K562 (cell line): ENCODE measurements around the gene CREB5. TPM values are rescaled to one million over a fixed set of nuclear protein-coding genes. Genes with fewer than 3 reads are reported as not detected.

ENCODE experiments used
- ATAC-seq: fragments of 200-7000 bp; cut with Tn5 transposase; 3 replicates; pipeline ENCODE4 v1.9.1; 2020; ENCODE audit warnings: moderate library complexity
- BruUV-seq: library from RNA; stranded (reverse); fragments of 400-500 nt; replicated peaks from 2 replicates; lab custom pipeline; 2021; lab: Mats Ljungman, UMichigan
- CTCF ChIA-PET: fragments of 300-600 bp; formaldehyde crosslinking; extraction: SDS; loops from one replicate; lab custom pipeline; 2021; ENCODE audit warnings: low intra/inter-chr PET ratio; lab: Yijun Ruan, JAX
- POLR2A ChIA-PET: fragments of 300-600, 350-650 bp; sonication (Branson Sonifier 250); formaldehyde crosslinking; extraction: SDS; loops from one replicate; lab custom pipeline; 2021; ENCODE audit warnings: antibody characterized with exemption, inconsistent platforms; lab: Yijun Ruan, JAX
- DNase-seq, 4 experiments: peaks; one replicate each; pipeline versions ENCODE4 v3.0.0 to v3.0.0-alpha.2; 2011 to 2018; ENCODE audit warnings: low spot score in 3 of 4, mixed read lengths in 3 of 4; ENCODE audit errors: extremely low read depth in 1 of 4
- FAIRE-seq: peaks from 2 replicates; lab custom pipeline; 2011; peaks lifted over from hg19 to GRCh38; lab: Jason Lieb, UNC
- H2AFZ ChIP-seq: 2 replicates; pipeline ENCODE4 v1.6.0; 2011; ENCODE audit warnings: low read depth, low read length, control low read depth, inconsistent platforms
- H3K27ac ChIP-seq: fragments of 200-600 bp; 3 replicates; pipeline ENCODE4 v1.8.0; 2011; ENCODE audit warnings: low read depth, mild to moderate bottlenecking, control low read depth, inconsistent platforms, low read length, moderate library complexity, mixed read lengths; ENCODE audit errors: extremely low read depth
- H3K27me3 ChIP-seq, 2 experiments: fragments of 300-600 bp in 1 of 2; 2 replicates in 1 of 2; 3 replicates in 1 of 2; pipeline versions ENCODE4 v1.6.0 to v1.8.0; 2011; ENCODE audit warnings: inconsistent platforms in 2 of 2, low read length in 2 of 2, mild to moderate bottlenecking in 1 of 2, mixed read lengths in 1 of 2, moderate library complexity in 1 of 2; ENCODE audit not compliant: control insufficient read depth in 2 of 2, insufficient read depth in 2 of 2
- H3K36me3 ChIP-seq: fragments of 300-600 bp; 3 replicates; pipeline ENCODE4 v1.8.0; 2011; ENCODE audit warnings: mild to moderate bottlenecking, low read length, inconsistent platforms; ENCODE audit not compliant: control insufficient read depth, insufficient read depth
- H3K4me1 ChIP-seq, 2 experiments: fragments of 200-600 bp in 1 of 2; replicated peaks in 1 of 2; 2 replicates in 1 of 2; 3 replicates in 1 of 2; pipeline versions ENCODE4 v1.5.1 to v1.8.0; 2011; ENCODE audit warnings: inconsistent platforms in 2 of 2, low read length in 2 of 2, mild to moderate bottlenecking in 1 of 2, mixed read lengths in 1 of 2, moderate library complexity in 1 of 2; ENCODE audit not compliant: control insufficient read depth in 2 of 2, insufficient read depth in 2 of 2
- H3K4me2 ChIP-seq: 2 replicates; pipeline ENCODE4 v1.6.1; 2011; ENCODE audit warnings: low read length, control low read depth, inconsistent platforms, mixed read lengths; ENCODE audit not compliant: insufficient read depth
- H3K4me3 ChIP-seq: fragments of 200-600 bp; sonication (generic), shearing (Covaris generic); 2 replicates; pipeline ENCODE4 v1.5.1; 2016; ENCODE audit warnings: control low read depth, inconsistent platforms
- H3K79me2 ChIP-seq: fragments of 200-600 bp; 3 replicates; pipeline ENCODE4 v1.8.0; 2011; ENCODE audit warnings: low read length, inconsistent platforms; ENCODE audit not compliant: control insufficient read depth, insufficient read depth
- H3K9ac ChIP-seq, 2 experiments: 2 replicates each; pipeline versions ENCODE4 v1.6.0 to v1.6.1; 2011; ENCODE audit warnings: low read depth in 2 of 2, low read length in 2 of 2, control low read depth in 1 of 2, inconsistent platforms in 1 of 2, mild to moderate bottlenecking in 1 of 2, mixed read lengths in 1 of 2; ENCODE audit not compliant: insufficient read depth in 1 of 2
- H3K9me1 ChIP-seq: one replicate; pipeline ENCODE4 v1.6.0; 2011; ENCODE audit warnings: inconsistent platforms, mild to moderate bottlenecking, low read length, moderate library complexity; ENCODE audit not compliant: control insufficient read depth, insufficient read depth
- H3K9me3 ChIP-seq: replicated peaks from 2 replicates; pipeline ENCODE4 v1.5.1; 2011; ENCODE audit warnings: low read depth, low read length, inconsistent platforms; ENCODE audit not compliant: control insufficient read depth, insufficient read depth
- H4K20me1 ChIP-seq: replicated peaks from 2 replicates; pipeline ENCODE4 v1.6.1; 2011; ENCODE audit warnings: low read length, inconsistent platforms, mixed read lengths; ENCODE audit not compliant: control insufficient read depth, insufficient read depth
- ARNT ChIP-seq, 2 experiments: fragments of 450-650 bp; IDR thresholded peaks; 2 replicates each; pipeline ENCODE4 v1.6.1; 2016; ENCODE audit warnings: mild to moderate bottlenecking in 1 of 2
- CBX8 ChIP-seq: fragments of 200-600 bp; sonication (generic); IDR thresholded peaks from 2 replicates; pipeline ENCODE4 v1.6.1; 2012; ENCODE audit warnings: borderline replicate concordance, mixed run types, low read depth, mild to moderate bottlenecking, moderate library complexity, mixed read lengths, low read length, control low read depth, inconsistent platforms; ENCODE audit not compliant: poor library complexity, severe bottlenecking; ENCODE audit errors: extremely low read depth
- CREB1 ChIP-seq, 2 experiments: sonication (generic) in 1 of 2; formaldehyde crosslinking in 1 of 2; IDR thresholded peaks; 2 replicates each; pipeline versions ENCODE4 v1.6.1 to v1.8.0; 2012 to 2022; ENCODE audit warnings: inconsistent platforms in 1 of 2, mild to moderate bottlenecking in 1 of 2, missing genetic modification reagents in 1 of 2, moderate library complexity in 1 of 2
- CSDE1 ChIP-seq, 2 experiments: fragments of 450-650 bp; IDR thresholded peaks; 2 replicates each; pipeline ENCODE4 v1.6.1; 2016; ENCODE audit warnings: mild to moderate bottlenecking in 1 of 2
- RBM39 ChIP-seq: fragments of 200-400 bp; formaldehyde crosslinking; optimal IDR thresholded peaks from 2 replicates; pipeline ENCODE3; 2018; ENCODE audit warnings: low read depth, low read length
- ZNF212 ChIP-seq: fragments of 450-650 bp; formaldehyde crosslinking; IDR thresholded peaks from 2 replicates; pipeline ENCODE4 v1.4.0; 2020; ENCODE audit warnings: mild to moderate bottlenecking
- ZNF408 ChIP-seq: fragments of 250-450 bp; sonication (Bioruptor Pico); IDR thresholded peaks from 2 replicates; pipeline ENCODE4 v1.4.0; 2020; ENCODE audit warnings: low read depth, mild to moderate bottlenecking, moderate library complexity
- WGBS: fragments of 100-300 bp; shearing (Covaris generic); methylation state at CpG from one replicate; pipeline ENCODE4 v1.1.6; 2016; ENCODE audit warnings: low coverage, mixed read lengths; ENCODE audit not compliant: insufficient coverage; ENCODE audit errors: missing lambda C conversion rate; 5-methylcytosine and 5-hydroxymethylcytosine counted together
- in situ Hi-C: fragments of 300-500 bp; cut with MboI; formaldehyde crosslinking; loops from 4 replicates; pipeline ENCODE4 v1.15.0; 2018; ENCODE audit warnings: inconsistent platforms, mixed read lengths
- intact Hi-C: fragments of 100-400 bp; cut with micrococcal nuclease; formaldehyde crosslinking; loops from 2 replicates; pipeline ENCODE4 v1.14.2; 2022
- polyA plus RNA-seq, 8 experiments: library from polyadenylated mRNA; depleted of rRNA in 4 of 8; stranded (reverse) in 5 of 8; unstranded in 3 of 8; fragments of >200 nt; fragmentation: Nextera tagmentation in 2 of 8; fragmentation: Illumina TruSeq in 1 of 8; extraction: Ambion mirVana in 2 of 8; extraction: Trizol in 1 of 8; gene quantifications; 2 replicates each; pipeline versions ENCODE4 v1.2.1 to v1.2.3, GENCODE V29; 2011 to 2014; ENCODE audit warnings: inconsistent platforms in 1 of 8, missing spikeins in 1 of 8
- total RNA-seq, 7 experiments: library from RNA; depleted of rRNA in 6 of 7; stranded (reverse); fragments of >200 nt in 6 of 7; fragmentation: Illumina TruSeq in 2 of 7; extraction: Trizol in 2 of 7; gene quantifications; 2 replicates each; pipeline versions ENCODE4 v1.2.1 to v1.2.3, GENCODE V29; 2011 to 2021; ENCODE audit warnings: low replicate concordance in 1 of 7
- TF ChIP-seq, protein P1 (sequence below): sonication (generic); formaldehyde crosslinking; IDR thresholded peaks from 2 replicates; pipeline ENCODE4 v1.8.0; 2022; ENCODE audit warnings: mild to moderate bottlenecking, missing genetic modification reagents
- TF ChIP-seq, protein P2 (sequence below): fragments of 250-450 bp; sonication (Bioruptor Pico); IDR thresholded peaks from 2 replicates; pipeline ENCODE4 v1.6.1; 2021; ENCODE audit warnings: mild to moderate bottlenecking
- TF ChIP-seq, protein P3 (sequence below): sonication (generic); formaldehyde crosslinking; IDR thresholded peaks from 2 replicates; pipeline ENCODE4 v1.9.0; 2022; ENCODE audit warnings: mild to moderate bottlenecking, missing genetic modification reagents
- TF ChIP-seq, protein P4 (sequence below): fragments of 250-450 bp; sonication (Bioruptor Pico); IDR thresholded peaks from 2 replicates; pipeline ENCODE4 v1.8.0; 2022; ENCODE audit warnings: inconsistent platforms

The CREB5 gene
- total and polyA plus RNA-seq, 9 of the 15 experiments (the other 6 are each of a cell fraction or from before 2014, with no cell fraction given): 0.33 to 6.4 (median 1.8) TPM

DNA sequence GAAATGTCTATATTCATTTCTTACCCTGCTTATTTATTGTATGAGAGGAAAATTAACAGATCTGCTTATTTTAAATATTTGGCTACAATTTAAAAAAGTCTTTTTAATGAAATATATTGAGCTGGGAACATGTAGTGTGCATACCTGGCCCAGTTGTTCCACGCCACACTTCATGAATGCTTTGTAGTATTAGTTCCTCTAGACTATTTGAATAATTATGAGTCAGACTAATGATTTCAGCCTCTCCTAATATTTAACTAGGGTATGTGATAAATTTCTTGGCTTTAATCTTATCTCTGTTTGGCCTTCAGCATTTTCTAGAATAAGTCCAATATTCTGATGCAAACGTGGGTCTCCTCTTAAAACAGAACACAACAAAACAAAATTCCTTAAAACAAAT, 226.6 kb downstream of the CREB5 start:
- in situ Hi-C loops: no loop called here
- CTCF ChIA-PET: no interaction called here

DNA sequence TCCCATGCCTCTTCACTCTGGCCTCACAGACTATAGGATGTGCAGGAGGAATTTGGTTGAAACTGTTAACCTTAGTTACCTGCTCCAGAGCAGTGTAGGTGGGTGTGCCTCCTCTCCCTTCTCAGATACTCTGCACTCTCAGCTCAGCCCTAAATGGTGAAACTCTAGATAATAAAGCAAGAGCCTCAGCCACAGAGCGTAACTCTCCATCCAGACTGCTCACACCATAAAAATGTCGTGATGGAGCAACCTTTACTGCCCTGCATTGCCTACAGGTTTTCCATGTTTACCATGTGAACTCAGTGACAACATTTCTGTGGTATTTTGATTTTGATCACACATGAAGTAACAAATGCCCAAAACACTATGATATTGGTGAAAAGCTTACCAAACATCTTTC, 227.7 kb downstream of the CREB5 start:
- no peak overlapping the region for H3K27ac ChIP-seq
- no peaks in the 10 kb centered on the region for H3K36me3 ChIP-seq
- H3K4me2 ChIP-seq: no peak overlapping the region
- no peaks in the 10 kb centered on the region for H3K27me3 ChIP-seq
- FAIRE-seq (no peak), ATAC-seq (no peak), DNase-seq (no peak)
- in situ Hi-C loops: no loop called here
- H3K9ac ChIP-seq: no peak overlapping the region
- no peaks in the 10 kb centered on the region for H3K9me3 ChIP-seq
- no peaks in the 10 kb centered on the region for H3K79me2 ChIP-seq
- no peak overlapping the region for H2AFZ ChIP-seq
- POLR2A ChIA-PET: interaction anchor here (1.2 kb wide), 1 partner anchor 9 kb away, joined by 3 read pairs; no protein-coding TSS in a partner anchor
- intact Hi-C loops: no loop called here
- H3K4me3 ChIP-seq: no peak overlapping the region
- no peaks in the 10 kb centered on the region for H3K4me1 ChIP-seq
- no peaks in the 10 kb centered on the region for H4K20me1 ChIP-seq
- CTCF ChIA-PET: no interaction called here
- no TSS peak for BruUV-seq
- 3% methylated on average over 2 of the region's 2 CpGs for WGBS
- H3K9me1 ChIP-seq: no peaks in the 10 kb centered on the region
- no peak for TF ChIP-seq RBM39
- TF ChIP-seq ZNF408 (CRISPR knock-in tag): no peak
- TF ChIP-seq, protein P1, sequence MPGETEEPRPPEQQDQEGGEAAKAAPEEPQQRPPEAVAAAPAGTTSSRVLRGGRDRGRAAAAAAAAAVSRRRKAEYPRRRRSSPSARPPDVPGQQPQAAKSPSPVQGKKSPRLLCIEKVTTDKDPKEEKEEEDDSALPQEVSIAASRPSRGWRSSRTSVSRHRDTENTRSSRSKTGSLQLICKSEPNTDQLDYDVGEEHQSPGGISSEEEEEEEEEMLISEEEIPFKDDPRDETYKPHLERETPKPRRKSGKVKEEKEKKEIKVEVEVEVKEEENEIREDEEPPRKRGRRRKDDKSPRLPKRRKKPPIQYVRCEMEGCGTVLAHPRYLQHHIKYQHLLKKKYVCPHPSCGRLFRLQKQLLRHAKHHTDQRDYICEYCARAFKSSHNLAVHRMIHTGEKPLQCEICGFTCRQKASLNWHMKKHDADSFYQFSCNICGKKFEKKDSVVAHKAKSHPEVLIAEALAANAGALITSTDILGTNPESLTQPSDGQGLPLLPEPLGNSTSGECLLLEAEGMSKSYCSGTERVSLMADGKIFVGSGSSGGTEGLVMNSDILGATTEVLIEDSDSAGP (CRISPR knock-in tag): no peak
- no peak for TF ChIP-seq CSDE1 (IDR thresholded peaks at IDR 0.05)
- no peak for TF ChIP-seq ZNF212
- no peak for TF ChIP-seq ARNT (IDR thresholded peaks at IDR 0.05)
- TF ChIP-seq CBX8: no peak
- TF ChIP-seq, protein P2, sequence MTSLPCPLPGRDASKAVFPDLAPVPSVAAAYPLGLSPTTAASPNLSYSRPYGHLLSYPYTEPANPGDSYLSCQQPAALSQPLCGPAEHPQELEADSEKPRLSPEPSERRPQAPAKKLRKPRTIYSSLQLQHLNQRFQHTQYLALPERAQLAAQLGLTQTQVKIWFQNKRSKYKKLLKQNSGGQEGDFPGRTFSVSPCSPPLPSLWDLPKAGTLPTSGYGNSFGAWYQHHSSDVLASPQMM (CRISPR knock-in tag): no peak
- TF ChIP-seq, protein P3, sequence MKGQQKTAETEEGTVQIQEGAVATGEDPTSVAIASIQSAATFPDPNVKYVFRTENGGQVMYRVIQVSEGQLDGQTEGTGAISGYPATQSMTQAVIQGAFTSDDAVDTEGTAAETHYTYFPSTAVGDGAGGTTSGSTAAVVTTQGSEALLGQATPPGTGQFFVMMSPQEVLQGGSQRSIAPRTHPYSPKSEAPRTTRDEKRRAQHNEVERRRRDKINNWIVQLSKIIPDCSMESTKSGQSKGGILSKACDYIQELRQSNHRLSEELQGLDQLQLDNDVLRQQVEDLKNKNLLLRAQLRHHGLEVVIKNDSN (CRISPR knock-in tag): no peak

More for the DNA sequence above, 226.6 kb downstream of the CREB5 start:
- Histone ChIP-seq H3K27me3 (no peaks in the 10 kb centered on the region), H3K4me3 (no peak overlapping the region), H3K79me2 (no peaks in the 10 kb centered on the region), H3K9me3 (no peaks in the 10 kb centered on the region), H3K9me1 (no peaks in the 10 kb centered on the region), H3K36me3 (no peaks in the 10 kb centered on the region), H4K20me1 (no peaks in the 10 kb centered on the region), H3K4me1 (no peaks in the 10 kb centered on the region), H3K9ac (no peak overlapping the region), H3K27ac (no peak overlapping the region), H2AFZ (no peak overlapping the region), H3K4me2 (no peak overlapping the region)
- POLR2A ChIA-PET: no interaction called here
- no peak for DNase-seq
- no peak for ATAC-seq
- intact Hi-C loops: no loop called here
- BruUV-seq: no TSS peak
- WGBS: 9% methylated on average over 2 of the region's 2 CpGs
- no peak for FAIRE-seq
- TF ChIP-seq, protein P4, sequence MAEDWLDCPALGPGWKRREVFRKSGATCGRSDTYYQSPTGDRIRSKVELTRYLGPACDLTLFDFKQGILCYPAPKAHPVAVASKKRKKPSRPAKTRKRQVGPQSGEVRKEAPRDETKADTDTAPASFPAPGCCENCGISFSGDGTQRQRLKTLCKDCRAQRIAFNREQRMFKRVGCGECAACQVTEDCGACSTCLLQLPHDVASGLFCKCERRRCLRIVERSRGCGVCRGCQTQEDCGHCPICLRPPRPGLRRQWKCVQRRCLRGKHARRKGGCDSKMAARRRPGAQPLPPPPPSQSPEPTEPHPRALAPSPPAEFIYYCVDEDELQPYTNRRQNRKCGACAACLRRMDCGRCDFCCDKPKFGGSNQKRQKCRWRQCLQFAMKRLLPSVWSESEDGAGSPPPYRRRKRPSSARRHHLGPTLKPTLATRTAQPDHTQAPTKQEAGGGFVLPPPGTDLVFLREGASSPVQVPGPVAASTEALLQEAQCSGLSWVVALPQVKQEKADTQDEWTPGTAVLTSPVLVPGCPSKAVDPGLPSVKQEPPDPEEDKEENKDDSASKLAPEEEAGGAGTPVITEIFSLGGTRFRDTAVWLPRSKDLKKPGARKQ (CRISPR knock-in tag): no peak
- no peak for TF ChIP-seq CREB1 (IDR thresholded peaks at IDR 0.05)
- no peak for TF ChIP-seq CREB1 (CRISPR knock-in tag; IDR thresholded peaks at IDR 0.05)
